Measurements from ENCODE around the gene PCDHGB4. TPM values are rescaled to one million over a fixed set of nuclear protein-coding genes. Genes with fewer than 3 reads are reported as not detected.

Gene PCDHGB4
- total and polyA plus RNA-seq, 10 donors, result 0.02 to 3.9 (median 2.6) TPM

- no peak for TF ChIP-seq CTCF (IDR thresholded peaks at IDR 0.05 in 8 of 11, conservative IDR thresholded peaks at IDR 0.05 in 3 of 11)
- no peak for TF ChIP-seq POLR2A (IDR thresholded peaks at IDR 0.05)
- TF ChIP-seq POLR2AphosphoS5 (IDR thresholded peaks at IDR 0.05), result no peak
- Histone ChIP-seq H3K4me1 (no peaks in the 10 kb centered on the region), H3K27ac (no peak overlapping the region), H3K36me3 (peaks cover 0 to 7% (median 0%) of the 10 kb centered on the region in 6 donors), H3K9me3 (peaks cover 7 to 96% (median 81%) of the 10 kb centered on the region in 8 donors), H3K27me3 (replicated peaks in 1 of 7) (peaks cover 0 to 93% (median 25%) of the 10 kb centered on the region in 7 donors), H3K4me3 (peak overlapping the region in 1 of 8 donors; percentile 24)
- intact Hi-C loops (cut with DNase I; ENCODE audit: low total_unique reads), result no loop called here
- DNase-seq, result no peak
- 24 to 39% (median 29%) methylated on average over 15 of the region's 15 CpGs for WGBS, 5 donors
Observed at GRCh38 chr5:141398608-141399007, 11.1 kb downstream of the PCDHGB4 start.

- H3K27me3 ChIP-seq (replicated peaks in 1 of 7), result peaks cover 0 to 93% (median 23%) of the 10 kb centered on the region in 7 donors
- H3K4me3 ChIP-seq, result peak overlapping the region in 1 of 8 donors; percentile 4
- WGBS, 5 donors, result 30 to 40% (median 35%) methylated on average over 15 to 61 of the region's 61 CpGs
- intact Hi-C loops (cut with DNase I; ENCODE audit: low total_unique reads), result no loop called here
- no peak for DNase-seq
- TF ChIP-seq POLR2AphosphoS5 (IDR thresholded peaks at IDR 0.05) (no peak), POLR2A (IDR thresholded peaks at IDR 0.05) (no peak), CTCF (IDR thresholded peaks at IDR 0.05 in 8 of 11, conservative IDR thresholded peaks at IDR 0.05 in 3 of 11) (no peak)
- H3K9me3 ChIP-seq, result peaks cover 7 to 96% (median 79%) of the 10 kb centered on the region in 8 donors
- H3K4me1 ChIP-seq, result no peaks in the 10 kb centered on the region
- no peak overlapping the region for H3K27ac ChIP-seq
- peaks cover 0 to 7% (median 0%) of the 10 kb centered on the region in 6 donors for H3K36me3 ChIP-seq
Observed at GRCh38 chr5:141399555-141400258, 12.2 kb downstream of the PCDHGB4 start.

- intact Hi-C loops (cut with DNase I; ENCODE audit: low total_unique reads), result no loop called here
- Histone ChIP-seq H3K9me3 (peaks cover 7 to 97% (median 89%) of the 10 kb centered on the region in 8 donors), H3K27ac (no peak within 1 kb of the TSS), H3K4me3 (peak within 1 kb of the TSS in 4 of 8 donors; percentile 5 to 61 (median 23)), H3K27me3 (replicated peaks in 1 of 7) (peaks cover 0 to 94% (median 19%) of the 10 kb centered on the region in 7 donors), H3K4me1 (no peaks in the 10 kb centered on the region), H3K36me3 (peaks cover 0 to 7% (median 0%) of the 10 kb centered on the region in 6 donors)
- 12 to 30% (median 20%) methylated on average over 23 to 27 of the region's 27 CpGs for WGBS, 5 donors
- peak; percentile 59 for DNase-seq
- no peak for TF ChIP-seq POLR2A (IDR thresholded peaks at IDR 0.05)
- TF ChIP-seq POLR2AphosphoS5 (IDR thresholded peaks at IDR 0.05), result no peak
- TF ChIP-seq CTCF (IDR thresholded peaks at IDR 0.05 in 8 of 11, conservative IDR thresholded peaks at IDR 0.05 in 3 of 11), result peak in 4 of 11 experiments; percentile 8 to 19 (median 16)
Observed at GRCh38 chr5:141402553-141403243, 15.2 kb downstream of the PCDHGB4 start, which contains the start of gene PCDHGA9. Gene PCDHGA9 (plus strand): TSS chr5:141402778. CDS start chr5:141402953, 175 bp downstream.

- no peaks in the 10 kb centered on the region for H3K4me1 ChIP-seq
- no peak for DNase-seq
- H3K27me3 ChIP-seq (replicated peaks in 1 of 7), result peaks cover 0 to 97% (median 25%) of the 10 kb centered on the region in 7 donors
- peaks cover 0 to 7% (median 0%) of the 10 kb centered on the region in 6 donors for H3K36me3 ChIP-seq
- H3K27ac ChIP-seq, result no peak overlapping the region
- whole genome bisulfite sequencing, 5 donors, result 28 to 41% (median 34%) methylated on average over 20 to 22 of the region's 22 CpGs
- intact Hi-C loops (cut with DNase I; ENCODE audit: low total_unique reads), result no loop called here
- peak overlapping the region in 1 of 8 donors; percentile 61 for H3K4me3 ChIP-seq
- H3K9me3 ChIP-seq, result peaks cover 7 to 100% (median 92%) of the 10 kb centered on the region in 8 donors
- TF ChIP-seq CTCF (IDR thresholded peaks at IDR 0.05 in 8 of 11, conservative IDR thresholded peaks at IDR 0.05 in 3 of 11) (no peak), POLR2A (IDR thresholded peaks at IDR 0.05) (no peak), POLR2AphosphoS5 (IDR thresholded peaks at IDR 0.05) (no peak)
Observed at GRCh38 chr5:141403387-141403786, 15.9 kb downstream of the PCDHGB4 start.
